IPS-NIHi7 (cell line): ENCODE measurements around the gene CDC37L1.
"Not testable (repeated sequence)": the region's sequence is repeated elsewhere in the genome, so short reads cannot be mapped to it uniquely, and the experiment has no call there.

ENCODE experiments used
- DNase-seq: peaks from one replicate; pipeline ENCODE4 v3.0.0; 2012; ENCODE audit warnings: mixed read lengths; ENCODE audit errors: extremely low spot score

Gene CDC37L1

GRCh38 chr9:4754530-4754929 lies 75.2 kb downstream of the CDC37L1 start:
- not testable (repeated sequence) for DNase-seq

- no peak for DNase-seq
Measured at GRCh38 chr9:4755026-4755609, 75.7 kb downstream of the CDC37L1 start.

- no peak for DNase-seq
Measured at GRCh38 chr9:4756420-4756819, 77.1 kb downstream of the CDC37L1 start.
